LNCAP (cell line): ENCODE results near the gene MYZAP.

ENCODE experiments used
- TF ChIP-seq, protein P1 (sequence below): fragments of 450-650 bp; IDR thresholded peaks from 2 replicates; pipeline ENCODE4 v1.5.1; 2017; ENCODE audit warnings: mild to moderate bottlenecking

Gene MYZAP

DNA sequence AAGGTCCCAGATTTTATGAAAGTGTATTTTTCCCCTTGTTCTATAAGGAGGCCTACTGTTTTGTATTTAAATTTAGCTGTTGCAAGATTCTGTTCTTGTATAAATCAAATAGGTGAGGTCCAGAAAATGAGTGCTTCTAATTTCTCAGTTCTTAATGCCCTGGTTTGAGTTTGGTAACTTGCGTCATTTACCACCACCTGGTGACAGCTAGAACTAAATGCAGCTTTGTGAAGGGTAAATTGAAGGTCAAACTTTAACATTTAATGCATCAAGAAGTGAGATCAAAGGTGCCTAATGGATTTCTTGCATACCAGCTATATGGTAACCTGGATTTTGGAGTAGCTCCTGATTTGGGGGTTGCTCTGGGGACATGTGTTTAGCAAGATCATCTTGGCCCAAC, 64.1 kb downstream of the MYZAP start:
- TF ChIP-seq, protein P1, sequence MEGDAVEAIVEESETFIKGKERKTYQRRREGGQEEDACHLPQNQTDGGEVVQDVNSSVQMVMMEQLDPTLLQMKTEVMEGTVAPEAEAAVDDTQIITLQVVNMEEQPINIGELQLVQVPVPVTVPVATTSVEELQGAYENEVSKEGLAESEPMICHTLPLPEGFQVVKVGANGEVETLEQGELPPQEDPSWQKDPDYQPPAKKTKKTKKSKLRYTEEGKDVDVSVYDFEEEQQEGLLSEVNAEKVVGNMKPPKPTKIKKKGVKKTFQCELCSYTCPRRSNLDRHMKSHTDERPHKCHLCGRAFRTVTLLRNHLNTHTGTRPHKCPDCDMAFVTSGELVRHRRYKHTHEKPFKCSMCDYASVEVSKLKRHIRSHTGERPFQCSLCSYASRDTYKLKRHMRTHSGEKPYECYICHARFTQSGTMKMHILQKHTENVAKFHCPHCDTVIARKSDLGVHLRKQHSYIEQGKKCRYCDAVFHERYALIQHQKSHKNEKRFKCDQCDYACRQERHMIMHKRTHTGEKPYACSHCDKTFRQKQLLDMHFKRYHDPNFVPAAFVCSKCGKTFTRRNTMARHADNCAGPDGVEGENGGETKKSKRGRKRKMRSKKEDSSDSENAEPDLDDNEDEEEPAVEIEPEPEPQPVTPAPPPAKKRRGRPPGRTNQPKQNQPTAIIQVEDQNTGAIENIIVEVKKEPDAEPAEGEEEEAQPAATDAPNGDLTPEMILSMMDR: no peak

DNA sequence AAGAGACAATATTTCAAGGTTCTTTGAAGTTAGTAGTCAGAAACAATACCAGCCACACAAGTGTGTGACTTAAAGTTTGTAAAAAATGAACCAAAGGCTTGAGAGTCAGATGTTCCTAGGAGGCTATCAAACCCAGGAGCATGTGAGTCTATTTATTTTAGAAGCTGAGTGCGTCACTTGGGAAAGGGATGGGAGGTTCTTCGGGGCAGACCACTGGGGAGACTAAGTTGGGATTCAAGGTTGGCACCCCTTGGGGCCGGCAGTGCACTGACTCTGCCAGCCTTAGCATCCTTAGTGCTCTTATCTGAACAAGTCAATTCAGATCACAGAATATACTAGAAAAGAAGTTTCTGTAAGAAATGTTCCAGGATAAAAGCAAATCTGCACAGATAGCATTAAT, 64.7 kb downstream of the MYZAP start:
- TF ChIP-seq, protein P1: no peak

DNA sequence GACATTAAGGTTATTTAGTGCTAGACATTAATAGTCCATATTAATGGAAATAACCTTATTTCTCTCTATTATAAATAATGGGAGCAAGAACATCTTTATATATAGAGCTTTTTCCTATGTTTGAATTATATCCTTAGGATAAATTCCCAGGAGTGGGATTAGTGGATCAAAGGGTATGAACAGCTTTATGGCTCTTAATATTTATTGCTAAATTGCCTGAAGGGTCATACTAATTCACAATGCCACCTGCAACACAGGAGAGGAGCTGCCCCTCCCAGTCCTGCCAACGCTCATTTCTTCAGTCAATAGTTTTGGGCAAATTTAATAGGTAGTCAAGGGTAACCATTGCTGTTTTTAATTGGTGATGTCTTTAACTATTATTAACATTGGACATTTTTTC, 65.9 kb downstream of the MYZAP start:
- TF ChIP-seq, protein P1: no peak

GRCh38 chr15:57662091-57662744, 70.5 kb downstream of the MYZAP start:
- TF ChIP-seq, protein P1: no peak

DNA sequence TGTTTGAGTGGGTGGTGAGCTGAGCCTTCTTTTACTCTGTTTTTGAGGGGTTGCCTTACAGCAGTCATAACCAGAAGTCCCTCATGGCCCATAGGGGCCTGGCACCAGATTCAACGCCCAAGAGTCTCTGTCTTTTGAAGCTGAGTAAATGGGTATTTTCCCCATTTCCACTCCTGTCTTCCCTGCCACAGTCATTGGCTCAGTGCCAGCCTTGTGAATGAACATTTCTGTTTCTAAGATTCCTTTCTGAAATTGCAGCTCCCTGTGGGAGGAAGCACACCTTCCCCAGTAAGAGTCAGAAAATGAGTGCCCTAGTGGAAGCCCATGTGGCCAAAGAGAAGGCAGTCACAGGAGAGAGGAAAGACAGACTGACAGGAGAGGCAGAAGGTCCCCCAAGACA, 71.1 kb downstream of the MYZAP start:
- TF ChIP-seq, protein P1: no peak

DNA sequence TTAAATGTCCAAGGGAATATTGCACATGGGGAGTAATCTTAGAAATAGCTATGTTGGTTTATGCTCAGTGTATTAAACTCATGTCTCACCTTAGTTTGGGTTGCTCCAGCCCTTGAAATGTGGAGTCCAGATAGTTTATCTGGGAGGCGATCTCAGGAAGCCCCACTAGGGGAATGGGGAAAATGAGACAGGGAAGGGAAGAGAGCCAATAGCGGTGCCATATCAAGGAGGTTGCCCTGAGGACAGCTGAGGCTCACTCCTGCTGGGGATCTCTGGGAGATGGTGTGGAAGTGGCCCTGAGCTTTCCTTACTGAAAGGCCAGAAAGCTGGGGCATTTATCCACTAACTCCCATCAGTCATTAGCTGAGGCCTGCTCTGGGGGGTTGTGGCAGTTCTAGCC, 71.6 kb downstream of the MYZAP start:
- TF ChIP-seq, protein P1: no peak

- TF ChIP-seq, protein P1: no peak
Measured at GRCh38 chr15:57665194-57665593, 73.5 kb downstream of the MYZAP start.

- TF ChIP-seq, protein P1: no peak
Measured at GRCh38 chr15:57665939-57666338, 74.2 kb downstream of the MYZAP start.
